Measurements from ENCODE around the gene MARCHF5.

MARCHF5 gene

GRCh38 chr10:92290837-92291615 lies at the start of gene MARCHF5, which contains the start of gene CPEB3:
Gene MARCHF5 (plus strand): TSS chr10:92291167. CDS start chr10:92291495, 328 bp downstream.
Gene CPEB3 (minus strand): TSS chr10:92291078. CDS start chr10:92240350, 50,728 bp downstream.
- peak; percentile 99 for DNase-seq (ENCODE audit: low spot score)

GRCh38 chr10:92241501-92241900 lies 49.5 kb upstream of the MARCHF5 start:
- no peak for DNase-seq (ENCODE audit: low spot score)

- DNase-seq (ENCODE audit: low spot score) = no peak
Observed at GRCh38 chr10:92242380-92242779, 48.6 kb upstream of the MARCHF5 start.

- peak; percentile 72 for DNase-seq (ENCODE audit: low spot score)
Observed at GRCh38 chr10:92242910-92243671, 47.9 kb upstream of the MARCHF5 start.

GRCh38 chr10:92244796-92245195 lies 46.2 kb upstream of the MARCHF5 start:
- no peak for DNase-seq (ENCODE audit: low spot score)

GRCh38 chr10:92248566-92248965 lies 42.4 kb upstream of the MARCHF5 start:
- DNase-seq (ENCODE audit: low spot score) = no peak

GRCh38 chr10:92263396-92263795 lies 27.6 kb upstream of the MARCHF5 start:
- no peak for DNase-seq (ENCODE audit: low spot score)

GRCh38 chr10:92264249-92264648 lies 26.7 kb upstream of the MARCHF5 start:
- peak; percentile 71 for DNase-seq (ENCODE audit: low spot score)

GRCh38 chr10:92265687-92266258 lies 25.2 kb upstream of the MARCHF5 start:
- DNase-seq (ENCODE audit: low spot score) = no peak

GRCh38 chr10:92267343-92267742 lies 23.6 kb upstream of the MARCHF5 start:
- DNase-seq (ENCODE audit: low spot score) = no peak

- no peak for DNase-seq (ENCODE audit: low spot score)
Observed at GRCh38 chr10:92268748-92269147, 22.2 kb upstream of the MARCHF5 start.

GRCh38 chr10:92274071-92274470 lies 16.9 kb upstream of the MARCHF5 start:
- DNase-seq (ENCODE audit: low spot score) = no peak

- DNase-seq (ENCODE audit: low spot score) = no peak
Observed at GRCh38 chr10:92278996-92279696, 11.8 kb upstream of the MARCHF5 start.

GRCh38 chr10:92284112-92284704 lies 6.8 kb upstream of the MARCHF5 start:
- DNase-seq (ENCODE audit: low spot score) = no peak

GRCh38 chr10:92290076-92290836 lies 711 bp upstream of the MARCHF5 start:
- peak; percentile 70 for DNase-seq (ENCODE audit: low spot score)

GRCh38 chr10:92291616-92291865 lies 574 bp downstream of the MARCHF5 start:
- no peak for DNase-seq (ENCODE audit: low spot score)

- peak; percentile 52 for DNase-seq (ENCODE audit: low spot score)
Observed at GRCh38 chr10:92291921-92292845, 1.2 kb downstream of the MARCHF5 start.

- DNase-seq (ENCODE audit: low spot score) = no peak
Observed at GRCh38 chr10:92298487-92298886, 7.5 kb downstream of the MARCHF5 start.

- DNase-seq (ENCODE audit: low spot score) = no peak
Observed at GRCh38 chr10:92303096-92303495, 12.1 kb downstream of the MARCHF5 start.

GRCh38 chr10:92304061-92304460 lies 13.1 kb downstream of the MARCHF5 start:
- DNase-seq (ENCODE audit: low spot score) = no peak
